Activated CD4-positive, alpha-beta T cell treated with anti-CD3 and anti-CD28 coated beads, Interleukin-2, amount 50 U/mL, for 24 hours (primary cell): ENCODE data around the gene CTSW.

ENCODE experiments used
- DNase-seq, 2 donors: peaks; one replicate each; pipeline ENCODE4 v3.0.0-alpha.2; 2020; ENCODE audit warnings: low read depth in 1 of 2, low spot score in 1 of 2

CTSW gene

DNA sequence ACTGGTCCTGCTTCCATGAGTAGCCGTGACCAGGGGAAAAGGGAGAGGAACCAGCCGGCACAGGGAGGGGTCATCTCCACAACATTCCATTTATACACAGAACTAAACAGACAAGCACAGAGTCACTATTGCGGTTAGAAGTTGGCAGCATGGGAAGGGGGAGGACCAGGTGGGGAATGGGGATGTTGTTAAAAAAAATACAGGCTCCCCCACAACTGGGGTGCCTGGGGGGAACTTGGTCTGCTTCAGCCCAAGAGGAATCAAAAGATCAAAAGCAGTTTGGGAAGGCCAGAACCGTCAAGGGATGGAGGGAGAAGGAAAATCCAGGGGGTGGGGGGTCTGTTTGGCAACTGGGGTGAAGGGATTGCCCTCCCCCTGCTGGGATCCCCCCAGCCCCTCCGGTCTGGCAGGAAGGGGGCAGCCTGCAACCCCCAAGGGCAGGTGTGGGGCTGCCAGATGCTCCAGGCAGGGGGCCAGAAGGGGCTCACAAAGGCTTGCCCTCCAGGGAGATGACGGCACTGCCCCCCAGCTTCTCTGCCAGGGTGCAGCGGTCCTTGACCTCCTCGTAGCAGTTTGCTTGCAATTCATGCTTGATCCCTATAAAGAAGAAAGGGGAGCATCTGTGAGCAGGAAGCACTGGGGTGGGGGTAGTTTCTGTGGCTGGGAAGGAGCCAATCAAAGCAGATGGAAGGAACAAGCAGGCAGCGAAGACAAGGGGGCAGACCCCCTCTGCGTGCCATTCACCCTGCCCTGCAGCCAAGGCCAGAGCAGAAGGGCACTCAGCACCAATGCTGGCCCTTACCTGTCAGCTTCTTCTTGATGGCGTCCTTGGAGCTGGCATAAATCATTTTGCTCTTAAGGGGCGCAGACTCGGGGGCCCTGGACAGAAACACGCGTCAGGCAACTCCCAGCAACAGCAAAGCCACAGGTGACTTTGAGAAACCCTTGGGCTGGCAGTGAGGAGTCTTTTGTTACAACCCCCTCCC is 24.5 kb upstream of the CTSW start:
- DNase-seq: no peak

DNA sequence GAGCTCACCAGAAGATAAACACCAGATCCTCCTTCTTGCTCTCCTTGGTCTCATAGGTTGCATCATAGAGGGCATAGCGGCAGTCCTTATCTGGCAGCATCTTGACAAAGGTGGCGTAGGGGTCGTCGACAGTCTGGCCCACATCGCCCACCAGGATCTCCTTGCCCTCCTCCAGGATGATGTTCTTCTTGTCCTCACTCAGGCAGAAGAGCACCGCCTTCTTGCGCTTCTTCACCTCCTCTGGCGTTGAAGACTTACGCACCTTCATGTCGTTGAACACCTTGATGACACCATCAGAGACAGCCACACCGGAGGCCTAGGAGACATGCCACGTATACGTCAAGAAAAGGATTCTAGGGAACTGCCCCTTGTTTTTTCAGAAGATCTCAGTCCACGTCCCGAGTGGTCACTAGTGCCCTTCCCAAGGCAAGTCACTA is 23.7 kb upstream of the CTSW start:
- no peak for DNase-seq

DNA sequence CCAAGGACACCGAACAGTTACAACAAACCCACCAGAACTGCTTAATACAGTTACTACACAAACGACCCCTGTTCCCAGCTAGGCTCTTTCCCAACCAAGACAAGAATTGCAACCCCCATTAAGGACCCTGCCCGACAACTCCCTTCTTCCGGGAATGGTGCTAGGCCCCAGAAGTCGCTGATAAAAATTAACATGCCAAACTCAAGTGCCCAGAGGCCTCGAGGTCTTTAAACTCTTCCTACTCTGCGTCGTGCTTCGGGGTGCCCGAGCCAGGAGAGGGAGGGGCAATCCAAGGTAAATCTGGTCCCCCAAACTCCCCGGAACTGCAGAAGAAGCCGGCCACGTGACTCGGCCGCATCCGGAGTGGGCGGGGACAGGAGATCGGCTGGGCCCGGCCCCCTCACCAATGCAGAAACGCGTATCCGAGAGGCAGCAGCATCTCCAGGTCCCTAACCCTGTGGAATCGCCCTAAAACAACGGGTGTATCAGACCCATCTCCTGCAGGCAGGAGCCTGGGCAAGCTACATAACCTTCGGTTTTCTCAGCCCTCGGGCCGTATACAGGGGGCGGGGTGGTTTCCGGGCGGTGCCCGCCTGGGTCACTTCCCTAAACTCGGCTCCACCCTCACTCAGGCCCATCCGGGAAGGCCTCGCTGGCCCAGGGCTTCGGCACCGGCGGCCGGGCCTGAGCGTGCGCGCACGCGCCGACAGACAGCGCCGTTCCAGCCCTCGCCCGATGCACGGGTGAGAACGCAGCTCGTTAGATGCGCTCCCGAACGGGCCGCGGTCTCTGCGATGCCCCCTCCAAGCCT is 22.7 kb upstream of the CTSW start:
- DNase-seq: peak; percentile 59 to 75

DNA sequence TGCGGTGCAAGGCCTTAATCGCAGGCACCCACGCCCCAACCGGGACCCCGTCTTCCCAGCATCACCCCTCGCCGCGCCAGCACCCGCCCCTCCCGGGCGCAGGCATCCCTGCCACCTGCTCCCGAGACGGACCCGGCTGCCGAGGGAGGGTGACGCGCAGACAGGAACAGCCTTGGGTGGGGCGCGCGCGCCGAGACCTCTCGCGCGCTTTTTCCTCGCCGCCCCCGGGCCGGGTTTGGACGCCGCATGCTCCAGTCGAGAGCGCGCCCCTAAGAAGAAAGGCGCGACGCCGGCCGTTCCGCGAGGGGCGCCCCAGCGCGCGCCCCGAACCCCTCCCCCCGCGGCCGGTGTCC is 22.2 kb upstream of the CTSW start:
- DNase-seq: peak; percentile 34 to 51

DNA sequence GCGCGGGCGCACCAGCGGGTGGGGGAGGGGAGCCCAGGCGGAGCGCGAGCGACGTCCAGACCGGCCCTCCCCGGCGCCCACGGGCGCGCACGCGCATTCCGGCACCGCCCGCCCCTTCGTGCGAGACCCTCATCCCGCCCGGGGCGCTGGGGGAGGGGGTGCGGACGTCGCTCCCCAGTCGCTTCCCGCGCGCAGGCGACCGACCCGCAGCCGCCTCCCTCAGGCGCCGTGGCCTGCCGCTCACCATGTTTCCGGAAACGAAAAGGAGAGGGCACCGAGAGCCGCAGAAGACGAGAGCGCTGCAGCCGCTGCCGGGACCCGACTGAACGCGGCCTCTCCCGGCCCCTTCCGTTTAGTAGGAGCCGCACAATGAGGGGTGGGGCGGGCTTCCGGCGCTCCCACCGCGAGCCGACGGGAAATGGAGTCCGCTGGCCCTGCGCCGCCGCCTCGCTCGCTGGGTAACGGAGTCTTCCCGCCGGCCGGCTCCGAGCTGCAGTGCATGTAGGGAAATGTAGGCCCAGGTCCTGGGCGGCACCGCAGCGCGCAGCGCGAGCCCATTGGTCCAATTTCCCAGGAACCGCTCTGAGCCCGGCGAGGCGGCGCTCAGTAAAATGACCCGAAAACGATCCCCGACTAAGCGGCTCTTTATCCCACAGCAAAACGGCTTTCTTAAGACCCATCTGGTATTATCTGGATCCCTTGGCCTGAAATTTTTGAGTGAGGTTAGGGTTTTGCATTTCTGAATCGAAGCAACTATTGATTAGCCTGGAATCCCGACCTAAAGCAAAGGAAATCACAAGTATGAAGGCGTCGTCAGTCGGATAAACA is 21.6 kb upstream of the CTSW start, which contains the start of gene CFL1:
CFL1 (minus strand) TSS at position 328 of the 828 bp plus-strand sequence; CDS start at position 247, 81 bp downstream.
- DNase-seq: peak; percentile 90 to 95

DNA sequence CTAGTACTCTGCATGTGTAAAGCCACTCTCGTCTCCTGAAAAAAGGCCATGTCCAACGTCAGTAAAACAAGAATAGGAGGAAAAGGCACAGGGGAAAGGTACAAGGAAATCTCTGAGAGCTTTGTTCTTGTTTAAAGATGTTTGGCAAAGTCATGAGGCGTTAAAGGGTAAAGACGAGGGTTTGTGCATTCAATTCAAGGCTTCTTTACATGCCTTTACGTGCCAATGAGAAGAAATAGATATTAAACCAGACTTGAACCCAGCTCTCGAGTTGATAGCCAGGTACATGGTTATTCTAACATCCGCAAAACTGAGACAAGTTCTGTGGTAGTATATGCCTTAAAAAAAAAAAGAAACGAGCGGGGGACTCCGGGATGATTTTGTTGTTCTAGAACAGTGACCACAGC is 21.0 kb upstream of the CTSW start:
- no peak for DNase-seq

DNA sequence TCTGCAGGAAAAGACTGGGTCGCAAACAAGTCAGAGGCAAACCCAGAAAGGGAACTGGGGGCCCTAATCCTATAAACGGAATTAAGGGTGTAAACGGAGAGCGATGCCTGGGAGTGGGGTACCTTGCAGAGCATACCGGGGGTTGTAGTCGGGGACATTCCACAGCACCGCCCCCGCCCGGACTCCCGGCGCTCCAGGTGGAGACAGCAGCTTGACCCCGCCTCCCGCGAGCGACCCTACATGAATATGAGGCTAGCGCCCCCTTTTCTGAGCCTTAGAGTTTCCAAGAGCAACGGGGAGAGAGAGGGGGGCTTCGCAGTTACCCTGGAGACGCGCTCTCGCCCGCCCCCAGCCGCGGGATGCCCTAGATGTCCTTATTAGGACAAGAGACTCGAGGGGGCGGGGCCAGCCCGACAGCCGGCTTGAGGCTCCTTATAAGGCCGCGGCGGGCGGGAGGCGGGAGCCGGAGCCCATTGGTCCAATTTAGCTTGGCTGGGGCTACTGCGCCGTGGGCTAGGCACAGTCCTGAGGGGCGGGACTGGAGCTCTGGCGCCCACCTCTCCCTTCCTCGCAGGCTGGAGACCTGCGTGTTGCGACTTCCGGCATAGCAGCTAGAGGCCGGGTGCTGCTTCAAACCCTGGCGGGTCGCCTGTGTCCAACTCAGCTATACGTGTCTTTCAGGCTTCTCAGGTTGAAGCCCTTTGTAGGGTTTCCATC is 20.4 kb upstream of the CTSW start:
- peak; percentile 87 to 95 for DNase-seq

DNA sequence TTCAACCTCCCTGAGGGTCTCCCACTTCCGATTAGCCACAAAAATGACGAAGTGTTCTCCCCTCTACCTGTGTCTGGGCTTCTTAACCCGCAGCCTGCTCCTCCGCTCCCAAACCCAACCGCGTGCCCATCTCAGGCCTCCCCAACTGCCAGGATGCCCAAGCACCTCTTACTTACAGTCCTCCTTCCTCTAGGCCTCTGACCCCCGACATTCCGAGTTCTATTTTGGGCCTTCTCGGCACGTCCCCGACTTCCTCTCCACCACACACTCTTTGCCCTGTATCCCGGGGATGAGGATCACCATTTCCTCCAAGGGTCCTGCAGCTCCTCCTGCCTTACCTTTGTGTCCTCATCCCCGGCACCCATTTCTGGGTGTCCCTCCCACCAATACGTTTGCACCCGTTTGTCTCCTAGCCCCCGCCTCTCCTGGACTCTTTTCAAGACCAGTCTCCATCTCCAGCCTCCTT is 19.8 kb upstream of the CTSW start:
- DNase-seq: no peak

DNA sequence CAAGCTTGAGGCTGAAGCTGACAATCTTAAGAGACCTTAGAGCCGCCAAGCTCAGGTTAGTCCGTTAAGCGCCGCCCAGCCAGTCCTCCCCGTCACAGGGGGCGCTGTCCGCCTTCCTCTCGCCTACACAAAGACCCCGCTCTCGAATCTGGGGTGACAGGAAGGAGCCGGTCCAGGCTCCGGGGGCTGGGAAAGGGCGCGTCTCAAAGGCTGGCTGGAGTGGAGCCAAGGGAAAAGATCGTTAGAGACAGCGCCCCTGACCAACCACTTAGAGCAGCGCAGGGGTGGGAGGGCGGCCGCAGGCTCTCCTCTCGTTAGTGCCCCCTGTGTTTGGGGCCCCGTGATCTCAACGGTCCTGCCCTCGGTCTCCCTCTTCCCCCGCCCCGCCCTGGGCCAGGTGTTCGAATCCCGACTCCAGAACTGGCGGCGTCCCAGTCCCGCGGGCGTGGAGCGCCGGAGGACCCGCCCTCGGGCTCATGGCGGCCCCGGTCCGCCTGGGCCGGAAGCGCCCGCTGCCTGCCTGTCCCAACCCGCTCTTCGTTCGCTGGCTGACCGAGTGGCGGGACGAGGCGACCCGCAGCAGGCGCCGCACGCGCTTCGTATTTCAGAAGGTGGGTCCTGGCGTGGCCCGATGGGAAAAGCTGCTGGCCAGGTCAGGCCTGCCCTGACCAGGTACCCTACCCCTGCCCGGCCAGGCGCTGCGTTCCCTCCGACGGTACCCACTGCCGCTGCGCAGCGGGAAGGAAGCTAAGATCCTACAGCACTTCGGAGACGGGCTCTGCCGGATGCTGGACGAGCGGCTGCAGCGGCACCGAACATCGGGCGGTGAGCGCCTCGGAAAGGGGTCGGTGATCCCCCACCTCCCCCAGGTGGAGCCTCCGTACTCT is 19.1 kb upstream of the CTSW start, which contains the start of gene MUS81:
MUS81 (plus strand) TSS at position 156 of the 887 bp plus-strand sequence; CDS start at position 477, 321 bp downstream.
- DNase-seq: peak; percentile 93 to 94

DNA sequence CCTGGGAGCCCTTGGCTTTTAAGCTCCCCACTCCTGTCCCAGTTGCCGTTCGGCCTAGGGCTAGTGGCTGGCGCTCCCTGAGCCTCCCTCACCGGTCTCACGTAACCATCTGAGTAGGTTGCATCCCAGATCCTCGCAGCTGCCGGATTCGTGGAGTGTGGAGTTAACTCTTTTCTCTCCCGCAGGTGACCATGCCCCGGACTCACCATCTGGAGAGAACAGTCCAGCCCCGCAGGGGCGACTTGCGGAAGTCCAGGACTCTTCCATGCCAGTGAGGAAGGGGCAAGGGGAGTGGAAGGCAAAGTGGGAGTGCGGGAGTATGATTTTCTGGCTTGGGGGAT is 18.5 kb upstream of the CTSW start:
- DNase-seq: no peak

DNA sequence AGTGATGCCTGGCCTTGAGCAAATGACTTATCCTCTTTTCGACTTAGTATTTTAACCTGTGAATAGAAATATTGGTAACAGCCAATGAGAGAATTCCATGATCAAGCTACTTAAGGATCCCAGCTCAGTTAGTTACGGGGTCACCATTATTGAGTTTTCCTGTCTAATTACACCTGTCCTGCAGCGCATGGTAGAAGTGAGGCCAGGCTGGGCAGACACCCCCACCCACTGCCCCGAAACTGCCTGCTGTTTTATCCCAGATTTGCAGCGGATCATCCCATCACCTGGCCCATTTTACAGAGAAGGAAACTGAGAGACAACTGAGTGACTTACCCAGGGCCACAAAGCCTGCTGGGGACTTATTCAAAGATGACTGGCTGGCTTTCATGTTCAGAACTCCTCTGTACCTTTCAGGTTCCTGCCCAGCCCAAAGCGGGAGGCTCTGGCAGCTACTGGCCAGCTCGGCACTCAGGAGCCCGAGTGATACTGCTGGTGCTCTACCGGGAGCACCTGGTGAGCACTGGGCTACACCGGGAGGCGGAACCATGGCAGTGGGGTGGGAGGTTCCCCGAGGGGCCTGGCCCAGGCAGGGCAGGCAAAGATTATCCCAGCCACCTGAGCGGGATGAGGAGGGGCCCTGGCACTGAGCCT is 18.0 kb upstream of the CTSW start:
- no peak for DNase-seq

DNA sequence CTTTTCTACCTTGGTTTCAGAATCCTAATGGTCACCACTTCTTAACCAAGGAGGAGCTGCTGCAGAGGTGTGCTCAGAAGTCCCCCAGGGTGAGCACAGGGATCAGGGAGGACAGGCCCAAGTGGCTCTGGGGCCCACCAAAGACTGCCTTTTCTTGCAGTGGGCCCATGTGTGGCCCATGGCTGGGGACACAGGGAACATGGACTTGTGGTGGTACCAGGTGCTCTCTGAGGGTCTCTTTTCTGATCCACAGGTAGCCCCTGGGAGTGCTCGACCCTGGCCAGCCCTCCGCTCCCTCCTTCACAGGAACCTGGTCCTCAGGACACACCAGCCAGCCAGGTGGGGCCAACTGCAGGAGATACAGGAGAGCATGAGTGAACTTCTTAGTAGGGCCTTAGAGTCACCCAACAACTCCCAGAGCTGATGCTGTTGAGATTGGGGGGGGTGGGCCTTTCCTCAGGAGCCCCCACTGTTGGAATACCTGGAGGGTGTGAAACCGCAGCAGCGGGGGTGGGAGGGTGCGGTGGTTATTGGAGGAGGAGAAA is 17.4 kb upstream of the CTSW start:
- DNase-seq: no peak

DNA sequence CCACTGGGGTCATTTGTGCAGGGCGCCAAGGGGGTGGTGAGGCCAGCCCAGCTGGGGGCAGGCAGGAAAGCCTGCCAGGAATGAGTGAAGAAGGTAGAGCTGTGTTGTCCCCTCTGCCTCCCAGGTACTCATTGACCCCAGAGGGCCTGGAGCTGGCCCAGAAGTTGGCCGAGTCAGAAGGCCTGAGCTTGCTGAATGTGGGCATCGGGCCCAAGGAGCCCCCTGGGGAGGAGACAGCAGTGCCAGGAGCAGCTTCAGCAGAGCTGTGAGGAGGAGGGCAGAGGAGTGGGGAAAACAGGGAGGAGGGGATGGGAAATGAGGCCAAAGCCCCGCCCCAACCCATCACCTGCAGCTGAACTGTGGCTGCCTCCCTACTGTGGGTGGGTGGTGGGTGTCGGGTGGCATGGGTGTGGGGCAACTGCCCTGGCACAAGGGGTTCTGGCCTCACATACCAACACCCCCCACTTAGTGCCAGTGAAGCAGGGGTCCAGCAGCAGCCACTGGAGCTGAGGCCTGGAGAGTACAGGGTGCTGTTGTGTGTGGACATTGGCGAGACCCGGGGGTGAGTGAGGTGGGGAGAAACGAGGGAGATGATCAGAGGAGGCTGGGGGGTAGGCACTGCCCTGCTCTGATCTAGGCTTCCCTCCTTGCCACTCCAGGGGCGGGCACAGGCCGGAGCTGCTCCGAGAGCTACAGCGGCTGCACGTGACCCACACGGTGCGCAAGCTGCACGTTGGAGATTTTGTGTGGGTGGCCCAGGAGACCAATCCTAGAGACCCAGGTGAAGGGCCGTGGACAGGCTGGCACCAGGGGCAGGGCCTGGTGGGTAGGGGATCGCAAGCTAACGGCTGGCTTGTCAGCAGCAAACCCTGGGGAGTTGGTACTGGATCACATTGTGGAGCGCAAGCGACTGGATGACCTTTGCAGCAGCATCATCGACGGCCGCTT is 16.4 kb upstream of the CTSW start:
- no peak for DNase-seq

DNA sequence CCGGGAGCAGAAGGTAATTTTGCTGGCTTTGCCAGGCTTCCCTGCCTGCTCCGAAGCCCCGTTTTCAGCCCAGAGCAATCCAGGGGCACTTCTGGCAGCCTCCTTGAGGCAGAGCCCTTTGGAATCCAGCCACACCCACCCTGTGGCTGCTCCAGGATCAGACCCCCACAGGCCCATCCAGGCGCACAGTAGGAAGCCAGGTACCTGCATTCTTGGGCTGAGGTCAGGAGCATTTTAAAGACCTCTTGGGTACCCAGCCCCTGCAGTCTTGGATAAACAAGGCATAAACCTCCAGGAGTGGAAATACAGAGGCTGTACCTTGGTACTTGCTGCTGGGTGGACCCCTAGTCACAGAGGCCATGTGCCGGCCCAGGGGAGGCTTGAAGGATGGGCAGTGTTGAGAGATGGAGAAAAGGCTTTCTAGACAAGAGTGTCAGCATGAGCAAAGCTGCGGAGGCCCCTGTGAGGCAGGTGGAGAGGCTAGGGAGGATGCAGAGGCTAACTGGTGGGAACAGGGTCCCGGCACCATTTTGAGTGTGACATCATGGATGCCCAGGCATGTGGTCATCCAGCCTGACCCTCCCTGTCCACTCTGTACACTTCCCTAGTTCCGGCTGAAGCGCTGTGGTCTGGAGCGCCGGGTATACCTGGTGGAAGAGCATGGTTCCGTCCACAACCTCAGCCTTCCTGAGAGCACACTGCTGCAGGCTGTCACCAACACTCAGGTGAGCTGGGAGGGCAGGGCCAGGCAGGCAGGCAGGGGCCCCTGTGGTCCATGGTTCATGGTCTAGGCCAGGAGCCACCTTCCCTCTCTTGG is 15.5 kb upstream of the CTSW start:
- DNase-seq: no peak

DNA sequence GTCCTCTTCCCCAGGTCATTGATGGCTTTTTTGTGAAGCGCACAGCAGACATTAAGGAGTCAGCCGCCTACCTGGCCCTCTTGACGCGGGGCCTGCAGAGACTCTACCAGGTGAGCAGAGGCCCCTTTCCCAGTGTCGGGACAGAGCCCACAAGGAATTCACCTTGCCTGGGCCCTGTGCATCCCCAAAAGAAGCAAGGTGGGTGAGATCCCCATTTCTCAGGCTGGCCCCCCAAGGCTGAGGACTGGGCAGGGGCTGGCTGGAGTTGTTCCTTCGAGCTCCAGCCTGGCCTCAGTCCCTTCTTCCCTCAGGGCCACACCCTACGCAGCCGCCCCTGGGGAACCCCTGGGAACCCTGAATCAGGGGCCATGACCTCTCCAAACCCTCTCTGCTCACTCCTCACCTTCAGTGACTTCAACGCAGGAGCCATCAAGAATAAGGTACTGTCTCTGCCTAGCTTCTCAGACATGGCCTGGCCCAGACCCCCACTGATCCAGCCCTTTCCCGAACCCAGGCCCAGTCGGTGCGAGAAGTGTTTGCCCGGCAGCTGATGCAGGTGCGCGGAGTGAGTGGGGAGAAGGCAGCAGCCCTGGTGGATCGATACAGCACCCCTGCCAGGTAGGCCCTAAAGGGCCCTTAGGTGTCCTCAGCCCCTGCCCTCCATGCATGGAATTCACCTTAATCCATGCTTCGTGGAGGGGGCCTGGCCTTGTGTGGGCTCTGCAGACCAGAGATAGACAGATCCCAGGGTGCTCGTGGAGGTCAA is 14.7 kb upstream of the CTSW start:
- DNase-seq: no peak
